ENCODE measurements around the gene PODXL.
"Not testable (repeated sequence)": the region's sequence is repeated elsewhere in the genome, so short reads cannot be mapped to it uniquely, and the experiment has no call there.

Gene PODXL

DNA sequence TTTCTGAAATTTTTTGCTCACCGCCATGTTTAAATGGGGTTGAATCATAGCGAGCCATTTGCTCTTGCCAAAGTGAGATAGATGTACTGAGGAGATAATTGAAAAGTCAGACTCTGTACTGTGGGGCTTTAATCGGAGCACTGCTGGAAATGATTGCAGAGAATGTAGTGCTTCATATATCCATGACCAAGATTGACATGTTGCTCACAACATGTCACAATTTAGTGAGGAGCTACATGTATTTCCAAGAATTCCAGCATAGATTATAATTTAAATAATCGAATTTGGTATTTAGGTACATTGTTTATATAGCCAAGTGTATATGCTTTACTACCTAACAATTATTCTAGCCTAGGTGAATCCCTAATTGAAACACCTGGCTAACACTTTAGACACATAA, 66.5 kb downstream of the PODXL start:
- DNase-seq (ENCODE audit: low read depth) = no peak

DNA sequence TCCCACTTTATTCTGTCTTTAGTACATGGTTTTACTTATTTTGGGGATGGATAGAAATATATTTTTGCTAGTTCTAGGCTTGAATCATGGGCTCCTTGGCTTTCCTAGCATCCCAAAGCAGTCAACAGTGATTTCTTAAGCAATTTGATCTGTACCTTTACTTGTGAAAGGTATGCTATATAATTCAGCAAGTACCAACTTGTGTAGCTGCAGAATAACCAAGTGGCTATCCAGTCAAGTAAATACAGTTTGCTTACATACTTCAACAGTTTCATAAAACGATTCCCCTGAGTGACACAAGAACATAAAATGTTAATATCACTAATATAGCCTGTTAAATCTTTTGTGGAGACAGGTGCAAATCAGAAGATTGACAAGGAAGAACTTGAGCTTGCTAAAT, 67.2 kb downstream of the PODXL start:
- no peak for DNase-seq (ENCODE audit: low read depth)

DNA sequence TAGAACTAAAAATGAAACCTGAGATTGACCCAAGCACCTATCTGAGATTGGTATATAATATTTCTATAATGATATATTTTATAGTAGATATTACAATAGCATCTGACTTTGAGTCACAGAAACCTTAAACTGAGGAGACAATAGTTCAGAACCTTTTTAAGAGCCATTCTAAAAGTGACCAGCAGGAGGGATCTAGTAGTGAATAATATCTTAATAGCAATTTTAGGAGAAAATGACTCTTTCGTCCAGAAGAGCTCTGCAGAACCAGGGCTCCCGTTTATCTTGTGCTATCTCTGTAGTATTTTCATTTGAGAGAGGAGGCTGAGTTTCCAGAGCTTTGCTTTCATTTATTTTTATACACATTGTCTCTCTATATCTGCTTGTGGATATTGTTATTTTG, 68.1 kb downstream of the PODXL start:
- DNase-seq (ENCODE audit: low read depth) = no peak

DNA sequence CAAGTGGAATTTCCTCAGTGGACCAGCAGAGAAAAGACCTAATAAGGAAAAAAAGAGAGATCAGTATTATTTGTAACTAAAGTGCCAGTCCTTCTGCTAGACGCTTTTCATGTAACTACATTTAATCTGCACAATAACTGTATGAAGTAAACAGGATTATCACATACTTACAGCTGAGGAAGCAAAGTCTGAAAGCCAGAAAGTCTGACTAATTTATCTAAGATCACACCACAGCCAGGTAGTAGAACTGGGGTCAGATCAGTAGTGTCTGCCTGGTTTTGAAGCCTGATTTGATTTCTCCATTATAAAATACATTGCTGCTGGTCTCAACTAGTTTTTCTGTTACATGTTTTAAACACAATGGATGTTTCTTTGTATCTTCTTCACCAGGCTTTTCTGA, 69.2 kb downstream of the PODXL start:
- DNase-seq (ENCODE audit: low read depth) = no peak

DNA sequence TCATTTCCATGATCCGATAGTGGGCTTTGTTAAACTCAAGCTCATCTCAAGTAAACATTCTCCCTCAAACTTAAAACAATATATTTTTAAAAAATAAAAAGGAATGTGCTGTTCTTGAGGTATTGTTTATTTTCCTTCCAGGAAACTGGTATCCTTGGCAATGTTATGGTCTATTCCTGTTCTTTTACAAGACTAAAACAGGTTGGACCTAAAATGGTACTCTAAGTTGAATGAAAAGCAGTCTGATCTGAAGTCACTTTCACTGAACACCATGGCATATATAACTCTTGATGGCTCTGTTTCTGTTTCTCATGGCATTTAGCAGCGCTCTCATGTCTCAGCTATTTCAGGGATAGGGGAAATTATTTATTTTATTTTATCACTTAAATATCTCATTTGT, 70.1 kb downstream of the PODXL start:
- DNase-seq (ENCODE audit: low read depth) = no peak

DNA sequence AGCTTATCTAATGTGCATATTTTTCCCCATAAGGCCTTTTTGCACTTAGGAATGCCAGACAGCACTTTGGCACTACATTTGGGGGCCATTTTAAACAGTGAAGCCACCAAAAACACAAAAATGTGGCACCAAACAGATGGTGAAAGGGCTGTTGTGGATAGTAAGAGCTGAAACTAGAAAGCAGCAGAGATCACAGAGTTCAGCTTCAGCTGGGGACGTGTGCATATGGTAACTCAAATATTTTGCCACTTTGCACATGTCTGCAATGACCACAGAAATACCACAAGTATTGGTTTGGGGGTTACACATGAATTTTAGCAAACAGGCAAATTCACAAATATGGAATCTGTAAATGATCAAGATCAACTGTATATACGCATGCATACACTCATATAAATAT, 72.8 kb downstream of the PODXL start:
- DNase-seq (ENCODE audit: low read depth) = no peak

DNA sequence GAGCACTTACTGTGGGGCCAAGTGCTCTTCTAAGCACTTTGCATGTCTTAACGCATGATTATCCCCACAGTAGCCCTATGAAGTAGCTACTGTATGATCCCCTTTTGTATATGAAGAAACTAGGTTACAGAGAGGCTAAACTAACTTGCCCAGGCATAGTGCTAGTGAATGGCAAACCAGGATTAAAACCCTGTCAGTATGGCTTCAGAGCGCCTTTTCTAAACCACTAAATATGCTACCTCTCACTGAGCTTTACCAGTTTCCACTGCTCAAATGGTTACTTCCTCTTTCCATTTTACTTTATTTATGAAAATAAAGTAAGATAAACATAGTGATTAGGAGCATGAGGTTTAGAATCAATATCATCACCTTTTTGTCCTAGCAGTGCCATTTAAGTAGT, 73.6 kb downstream of the PODXL start:
- no peak for DNase-seq (ENCODE audit: low read depth)

DNA sequence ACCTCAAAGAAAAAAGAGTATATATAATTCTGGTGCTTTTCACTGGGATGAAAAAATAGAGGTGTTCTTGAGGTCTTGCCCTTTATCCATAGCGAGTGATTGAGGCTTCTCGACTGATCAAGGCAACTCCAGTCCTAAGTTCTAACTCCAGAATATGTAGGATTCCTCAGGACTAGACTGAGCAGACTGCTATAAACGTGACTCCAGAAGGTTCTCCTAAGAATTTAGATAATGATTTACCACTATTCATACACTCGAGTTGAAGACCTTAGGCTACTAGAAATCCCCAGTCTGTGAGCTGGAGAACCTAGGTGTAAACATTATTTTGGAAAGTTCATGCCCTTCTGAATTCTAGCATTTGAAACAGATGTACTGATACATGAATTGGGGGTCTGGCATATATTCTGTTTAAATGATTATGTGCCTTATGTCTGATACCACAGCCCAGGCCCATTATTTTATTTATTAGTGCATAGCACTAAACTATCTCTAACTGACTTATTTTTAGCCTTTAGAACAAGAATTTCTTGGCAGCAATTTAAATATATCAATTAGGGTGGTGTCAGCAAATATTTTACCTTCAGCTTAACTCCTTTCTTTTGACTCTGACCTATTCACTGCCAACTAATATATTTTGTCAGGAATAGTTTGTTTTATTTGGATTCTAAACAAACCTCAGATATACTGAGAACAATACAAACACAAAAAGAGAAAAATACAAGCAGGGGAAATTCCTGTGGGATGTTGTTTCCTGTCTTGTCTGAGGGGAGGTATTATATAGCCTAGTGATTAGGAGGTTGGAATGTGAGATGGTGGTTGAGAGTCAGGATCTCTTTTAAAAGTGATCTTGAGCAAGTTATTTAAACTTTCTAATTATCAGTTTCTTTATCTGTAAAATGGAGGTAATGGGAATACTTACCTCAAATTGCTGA, 75.8 kb downstream of the PODXL start:
- no peak for DNase-seq (ENCODE audit: low read depth)

DNA sequence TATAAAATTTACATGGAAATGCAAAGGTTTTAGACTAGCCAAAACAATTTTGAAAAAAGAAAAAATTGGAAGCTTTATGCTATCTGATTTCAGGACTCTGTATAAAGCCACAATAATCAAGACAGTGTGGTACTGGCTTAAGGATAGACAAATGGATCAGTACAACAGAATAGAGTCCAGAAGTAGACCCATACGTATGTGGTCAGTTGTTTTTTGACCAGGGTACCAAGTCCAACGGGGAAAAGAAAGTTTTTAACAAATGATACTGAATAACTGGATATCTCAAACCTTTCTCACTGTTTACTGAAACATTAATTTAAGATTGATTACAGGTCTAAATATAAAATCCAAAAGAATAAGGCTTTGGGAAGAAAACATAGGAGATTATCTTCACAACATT, 79.7 kb downstream of the PODXL start:
- no peak for DNase-seq (ENCODE audit: low read depth)

DNA sequence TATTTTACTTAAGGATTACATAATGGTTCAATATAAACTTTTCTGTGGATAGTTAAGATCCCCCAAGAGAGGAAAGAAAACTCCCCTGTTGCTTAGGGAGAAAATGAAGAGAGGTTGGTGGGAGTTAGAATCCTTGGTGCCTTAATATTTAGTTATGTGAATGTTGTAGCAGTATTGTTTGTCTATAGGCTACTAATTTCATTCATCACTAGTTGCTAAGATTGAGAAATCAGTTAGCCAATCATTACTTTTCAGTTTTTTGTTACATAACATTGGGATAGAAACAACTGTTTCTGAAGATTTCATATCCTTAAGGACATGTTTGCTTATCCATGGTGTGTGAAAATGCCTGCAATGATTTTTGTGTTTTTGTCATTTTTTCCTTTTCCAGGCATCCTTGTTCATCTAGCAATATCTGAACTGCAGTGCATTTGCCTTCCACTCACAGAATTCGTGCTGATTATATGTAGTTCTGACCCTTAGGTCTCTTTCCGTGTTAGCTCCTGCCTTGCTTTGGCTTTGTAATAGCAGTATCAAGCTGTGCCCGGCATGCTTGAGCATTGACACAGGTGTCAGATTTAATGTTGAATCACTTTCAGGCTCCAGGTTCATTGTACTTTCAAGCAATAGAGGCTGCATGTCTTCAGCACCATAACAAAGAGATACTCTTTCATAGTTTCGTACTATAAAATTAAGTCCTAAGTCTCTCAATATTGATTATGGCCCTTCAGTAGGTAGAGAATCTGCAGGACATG, 85.0 kb downstream of the PODXL start:
- no peak for DNase-seq (ENCODE audit: low read depth)

DNA sequence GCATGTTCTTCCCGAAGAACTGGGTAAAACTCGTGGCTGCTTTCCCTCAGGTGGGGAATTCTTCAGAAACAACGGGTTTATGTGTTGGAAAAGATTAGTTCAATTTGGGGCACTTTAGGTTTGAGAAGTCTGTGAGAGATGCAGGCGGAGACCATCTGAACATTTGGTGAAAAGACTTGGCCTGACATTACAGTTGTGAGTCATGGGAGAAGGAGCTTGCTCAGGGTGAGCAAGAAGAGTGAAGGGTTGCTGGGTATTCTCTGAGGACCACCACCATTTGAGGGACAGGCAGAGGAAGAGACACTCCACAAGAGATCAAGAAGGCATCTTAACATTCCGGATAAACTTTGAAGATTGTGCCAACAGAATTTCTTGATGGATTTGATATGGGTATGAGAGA, 88.6 kb downstream of the PODXL start:
- DNase-seq (ENCODE audit: low read depth) = no peak

DNA sequence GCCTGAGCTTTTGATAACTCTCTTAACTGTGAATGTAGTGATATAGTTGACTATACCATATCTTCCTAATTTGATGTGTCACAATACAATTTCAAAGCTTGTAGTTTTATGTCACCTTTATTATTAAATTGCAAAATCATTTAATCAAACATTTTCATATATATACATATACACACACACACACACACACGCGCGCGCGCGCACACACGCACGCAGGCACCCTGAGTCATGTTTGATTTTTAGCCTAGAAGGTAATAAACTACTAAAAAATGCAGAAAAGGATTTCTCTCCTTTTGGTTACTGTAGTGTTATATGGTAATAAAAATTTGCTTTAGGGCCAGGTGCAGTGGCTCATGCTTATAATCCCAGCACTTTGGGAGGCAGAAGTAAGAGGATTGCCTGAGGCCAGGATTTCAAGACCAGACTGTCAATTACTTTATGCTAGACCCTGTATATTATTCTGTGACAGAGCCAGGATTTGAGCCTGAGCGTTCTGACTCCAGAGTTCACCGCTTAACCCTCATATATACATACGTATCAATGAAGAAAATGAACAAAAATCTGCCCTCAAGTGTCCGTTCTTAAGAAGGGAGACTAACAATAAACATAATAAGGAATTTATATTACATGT, 89.6 kb downstream of the PODXL start:
- DNase-seq (ENCODE audit: low read depth) = no peak

DNA sequence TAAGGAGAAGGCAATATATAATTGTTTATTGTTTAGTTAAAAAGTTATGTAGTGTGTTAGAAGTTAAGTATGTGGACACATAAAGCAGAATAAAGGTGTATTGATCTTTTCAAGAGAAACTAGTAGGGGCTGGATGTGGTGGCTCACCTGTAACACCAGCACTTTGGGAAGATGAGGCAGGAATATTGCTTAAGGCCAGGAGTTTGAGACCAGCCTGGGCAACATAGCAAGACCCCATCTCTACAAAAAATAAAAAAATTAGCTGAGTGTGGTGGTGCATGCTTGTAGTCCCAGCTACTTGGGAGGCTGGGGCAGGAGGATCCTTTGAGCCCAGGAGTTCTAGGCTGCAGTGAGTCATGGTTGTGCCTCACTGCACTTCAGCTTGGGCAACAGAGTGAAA, 93.7 kb downstream of the PODXL start:
- not testable (repeated sequence) for DNase-seq (ENCODE audit: low read depth)

DNA sequence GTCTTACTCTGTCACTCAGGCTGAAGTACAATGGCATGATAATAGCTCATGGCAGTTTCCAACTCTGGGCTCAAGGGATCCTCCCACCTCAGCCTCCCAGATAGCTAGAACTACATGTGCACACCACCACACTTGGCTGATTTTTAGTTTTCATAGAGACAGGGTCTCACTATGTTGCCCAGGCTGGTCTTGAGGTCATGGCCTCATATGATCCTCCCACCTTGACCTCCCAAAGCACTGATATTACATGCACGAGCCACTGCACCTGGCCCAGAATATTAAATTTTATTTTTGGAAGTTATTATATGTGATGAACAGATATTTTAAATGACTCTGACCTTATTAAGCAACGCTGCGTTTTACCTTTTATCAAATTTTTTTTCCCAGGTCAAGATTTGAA, 94.4 kb downstream of the PODXL start:
- DNase-seq (ENCODE audit: low read depth) = no peak

DNA sequence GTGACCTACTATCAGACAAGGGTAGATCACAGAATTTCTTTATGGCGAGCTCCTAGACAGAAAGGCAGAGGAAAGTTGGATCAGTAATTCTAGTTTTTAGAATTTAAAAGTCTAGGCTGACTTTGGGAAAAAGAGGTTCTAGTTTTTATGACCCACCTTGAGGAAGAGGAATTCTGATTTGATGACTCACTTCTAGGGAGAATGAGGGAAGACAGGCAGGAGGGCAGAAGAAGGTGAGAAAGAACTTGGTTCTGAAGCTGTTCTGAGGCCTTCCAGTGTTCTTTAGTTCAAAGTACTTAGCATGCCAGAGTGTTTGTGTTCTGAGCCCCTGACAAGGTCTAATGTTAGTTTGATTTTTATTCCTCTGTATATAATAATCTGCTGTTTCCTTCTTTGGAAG, 97.2 kb downstream of the PODXL start:
- no peak for DNase-seq (ENCODE audit: low read depth)

DNA sequence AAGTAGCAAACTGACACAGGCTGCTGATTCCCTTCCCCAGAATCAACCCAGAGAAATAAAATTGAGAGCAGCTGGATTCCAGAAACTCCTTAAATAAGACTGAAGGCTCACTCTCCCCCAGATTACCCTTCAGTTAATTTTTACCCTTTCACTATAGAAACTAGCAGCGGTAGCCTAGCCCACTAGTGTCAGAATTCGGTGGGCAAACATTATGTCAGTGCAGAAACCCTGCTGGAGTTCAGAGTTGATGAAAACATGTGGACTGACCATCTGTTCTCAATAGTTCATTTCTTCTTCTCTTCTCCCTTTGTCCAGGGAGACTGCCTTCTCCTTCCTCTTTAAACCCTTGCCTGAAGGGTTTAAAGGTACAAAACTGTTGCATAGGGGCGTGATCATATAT, 100.1 kb downstream of the PODXL start:
- DNase-seq (ENCODE audit: low read depth) = no peak

DNA sequence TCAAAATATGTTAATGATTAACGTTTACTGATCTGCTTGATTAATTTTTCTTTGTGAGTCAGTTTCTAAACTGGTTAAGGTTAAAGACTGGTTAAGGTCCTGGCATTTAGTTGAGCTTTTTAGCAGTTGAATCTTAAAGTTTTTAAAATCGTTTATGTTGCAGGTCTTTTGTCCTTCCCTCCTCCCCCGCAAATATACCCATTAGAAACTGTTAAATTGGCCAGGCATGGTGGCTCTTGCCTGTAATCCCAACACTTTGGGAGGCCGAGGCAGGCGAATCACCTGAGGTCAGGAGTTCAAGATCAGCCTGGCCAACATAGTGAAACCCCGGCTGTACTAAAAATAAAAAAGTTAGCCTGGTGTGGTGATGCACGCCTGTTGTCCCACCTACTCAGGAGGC, 100.9 kb downstream of the PODXL start:
- DNase-seq (ENCODE audit: low read depth) = no peak

DNA sequence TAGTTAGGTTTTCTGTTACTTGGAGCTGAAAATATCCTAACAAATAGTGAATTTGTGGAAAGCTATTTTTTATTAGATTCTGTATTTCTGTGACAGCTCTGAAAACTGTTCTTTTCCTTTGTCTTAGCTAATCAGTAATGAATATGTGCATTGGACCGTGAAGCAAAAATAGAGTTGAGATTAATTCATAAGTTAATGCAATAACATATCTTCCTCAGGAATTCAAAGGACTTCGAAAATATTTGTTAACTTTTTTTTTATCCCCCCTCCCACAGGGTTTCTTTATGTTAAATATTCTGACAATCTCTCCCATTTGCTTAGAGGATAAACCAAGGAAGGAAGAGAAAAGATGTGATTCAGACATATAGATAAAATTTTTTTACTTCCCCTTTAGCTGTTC, 101.4 kb downstream of the PODXL start:
- DNase-seq (ENCODE audit: low read depth) = no peak

DNA sequence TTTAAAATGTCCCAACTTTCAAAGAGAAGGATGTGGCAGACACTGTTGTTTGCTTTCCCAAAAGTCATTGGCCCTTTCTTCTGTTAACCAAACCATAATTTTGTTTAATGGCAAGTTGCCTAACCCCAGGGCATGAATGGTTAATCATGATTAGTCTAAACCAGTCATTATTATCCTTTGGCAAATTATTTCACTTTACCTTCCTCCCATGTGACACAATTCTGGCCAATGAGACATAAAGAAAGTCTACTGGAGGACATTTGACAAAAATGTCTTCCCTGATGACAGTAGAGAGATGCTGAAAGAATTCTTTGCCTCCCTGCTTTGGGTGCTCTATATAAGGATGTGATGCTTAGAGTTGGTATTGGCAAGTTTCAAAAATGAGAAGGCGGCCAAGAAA, 101.9 kb downstream of the PODXL start:
- no peak for DNase-seq (ENCODE audit: low read depth)
